ENCODE data around the gene PTPRN. TPM values are rescaled to one million over a fixed set of nuclear protein-coding genes. Genes with fewer than 3 reads are reported as not detected.
A peak's percentile ranks its signal among the peaks of the same experiment; 100 is the strongest.

The PTPRN gene
- polyA plus RNA-seq, 1 experiment = 11.7 TPM

DNA sequence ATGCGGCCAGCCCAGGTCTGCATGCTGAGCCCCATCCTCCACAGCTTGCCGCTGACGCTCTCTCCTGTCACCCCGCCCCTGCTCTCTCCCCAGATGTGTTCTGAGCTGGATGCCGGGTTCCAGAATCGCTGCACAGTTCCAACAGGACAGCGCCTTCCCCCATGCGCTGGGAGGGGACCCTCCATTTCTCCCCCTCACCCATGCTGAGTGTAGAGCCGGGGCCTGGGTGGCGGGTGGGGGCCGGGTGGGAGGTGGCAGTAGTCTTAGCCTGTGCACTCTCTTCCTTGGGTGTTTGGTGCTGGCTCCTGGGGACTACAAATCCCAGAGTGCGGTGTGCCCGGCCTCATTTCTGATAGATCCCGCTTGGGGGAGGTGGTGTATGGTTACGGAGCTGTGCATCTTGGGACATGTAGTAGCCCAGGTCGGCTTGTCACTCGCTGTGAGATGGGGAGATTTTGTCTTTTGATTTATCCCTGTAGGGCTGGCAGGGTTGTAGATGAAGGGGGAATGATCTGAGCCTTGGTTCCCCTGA, 23.2 kb downstream of the PTPRN start:
- ChIA-PET POLR2A (interaction anchor here (0.6 to 1.5 kb wide), 6 partner anchors 8 to 91 kb away, joined by 3 to 8 read pairs (median 4); partner anchors contain the start of genes GLB1L and STK16), CTCF (interaction anchor here (0.8 to 2.8 kb wide), 2 partner anchors 9 to 74 kb away, joined by 10 to 19 read pairs; no protein-coding TSS in a partner anchor)
- Histone ChIP-seq H3K9me3 (ENCODE audit: control insufficient read depth, insufficient read depth, low read length) (no peaks in the 10 kb centered on the region), H3K27me3 (ENCODE audit: control insufficient read depth, insufficient read depth, low read length) (no peaks in the 10 kb centered on the region), H3K4me3 (ENCODE audit: low read depth, low read length) (no peak overlapping the region), H3K27ac (ENCODE audit: low read depth, low read length) (peak overlapping the region; percentile 31)
- TF ChIP-seq, protein P1, sequence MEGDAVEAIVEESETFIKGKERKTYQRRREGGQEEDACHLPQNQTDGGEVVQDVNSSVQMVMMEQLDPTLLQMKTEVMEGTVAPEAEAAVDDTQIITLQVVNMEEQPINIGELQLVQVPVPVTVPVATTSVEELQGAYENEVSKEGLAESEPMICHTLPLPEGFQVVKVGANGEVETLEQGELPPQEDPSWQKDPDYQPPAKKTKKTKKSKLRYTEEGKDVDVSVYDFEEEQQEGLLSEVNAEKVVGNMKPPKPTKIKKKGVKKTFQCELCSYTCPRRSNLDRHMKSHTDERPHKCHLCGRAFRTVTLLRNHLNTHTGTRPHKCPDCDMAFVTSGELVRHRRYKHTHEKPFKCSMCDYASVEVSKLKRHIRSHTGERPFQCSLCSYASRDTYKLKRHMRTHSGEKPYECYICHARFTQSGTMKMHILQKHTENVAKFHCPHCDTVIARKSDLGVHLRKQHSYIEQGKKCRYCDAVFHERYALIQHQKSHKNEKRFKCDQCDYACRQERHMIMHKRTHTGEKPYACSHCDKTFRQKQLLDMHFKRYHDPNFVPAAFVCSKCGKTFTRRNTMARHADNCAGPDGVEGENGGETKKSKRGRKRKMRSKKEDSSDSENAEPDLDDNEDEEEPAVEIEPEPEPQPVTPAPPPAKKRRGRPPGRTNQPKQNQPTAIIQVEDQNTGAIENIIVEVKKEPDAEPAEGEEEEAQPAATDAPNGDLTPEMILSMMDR (IDR thresholded peaks at IDR 0.05; ENCODE audit: low read depth, low read length) = no peak
- peak; percentile 29 for DNase-seq (ENCODE audit: low read depth, low spot score)

DNA sequence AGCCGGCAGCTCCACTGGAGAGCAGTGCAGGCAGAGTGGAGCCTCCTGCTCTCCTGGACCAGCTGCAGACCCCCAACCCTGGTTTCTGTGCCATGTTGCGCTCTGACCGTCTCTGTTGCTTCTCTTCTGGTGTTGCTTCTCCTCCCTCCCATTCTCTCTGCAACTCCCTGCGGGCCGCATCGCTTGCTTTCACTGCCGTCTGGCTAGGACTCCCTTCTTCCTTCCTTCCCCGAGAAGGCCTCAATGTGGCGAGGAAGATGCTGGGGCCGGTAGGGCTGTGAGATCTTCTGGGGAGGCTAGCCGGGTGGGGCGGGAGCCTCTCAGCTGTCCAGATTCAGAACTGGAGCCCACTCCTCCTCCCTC, 23.8 kb downstream of the PTPRN start:
- POLR2A ChIA-PET = interaction anchor here (1.1 kb wide), 1 partner anchor 10 kb away, joined by 3 read pairs; no protein-coding TSS in a partner anchor
- H3K9me3 ChIP-seq (ENCODE audit: control insufficient read depth, insufficient read depth, low read length) = no peaks in the 10 kb centered on the region
- CTCF ChIA-PET = interaction anchor here (2.8 kb wide), 1 partner anchor 10 kb away, joined by 19 read pairs; no protein-coding TSS in a partner anchor
- no peaks in the 10 kb centered on the region for H3K27me3 ChIP-seq (ENCODE audit: control insufficient read depth, insufficient read depth, low read length)
- H3K27ac ChIP-seq (ENCODE audit: low read depth, low read length) = no peak overlapping the region
- TF ChIP-seq, protein P1 (IDR thresholded peaks at IDR 0.05; ENCODE audit: low read depth, low read length) = no peak
- no peak overlapping the region for H3K4me3 ChIP-seq (ENCODE audit: low read depth, low read length)
- no peak for DNase-seq (ENCODE audit: low read depth, low spot score)

DNA sequence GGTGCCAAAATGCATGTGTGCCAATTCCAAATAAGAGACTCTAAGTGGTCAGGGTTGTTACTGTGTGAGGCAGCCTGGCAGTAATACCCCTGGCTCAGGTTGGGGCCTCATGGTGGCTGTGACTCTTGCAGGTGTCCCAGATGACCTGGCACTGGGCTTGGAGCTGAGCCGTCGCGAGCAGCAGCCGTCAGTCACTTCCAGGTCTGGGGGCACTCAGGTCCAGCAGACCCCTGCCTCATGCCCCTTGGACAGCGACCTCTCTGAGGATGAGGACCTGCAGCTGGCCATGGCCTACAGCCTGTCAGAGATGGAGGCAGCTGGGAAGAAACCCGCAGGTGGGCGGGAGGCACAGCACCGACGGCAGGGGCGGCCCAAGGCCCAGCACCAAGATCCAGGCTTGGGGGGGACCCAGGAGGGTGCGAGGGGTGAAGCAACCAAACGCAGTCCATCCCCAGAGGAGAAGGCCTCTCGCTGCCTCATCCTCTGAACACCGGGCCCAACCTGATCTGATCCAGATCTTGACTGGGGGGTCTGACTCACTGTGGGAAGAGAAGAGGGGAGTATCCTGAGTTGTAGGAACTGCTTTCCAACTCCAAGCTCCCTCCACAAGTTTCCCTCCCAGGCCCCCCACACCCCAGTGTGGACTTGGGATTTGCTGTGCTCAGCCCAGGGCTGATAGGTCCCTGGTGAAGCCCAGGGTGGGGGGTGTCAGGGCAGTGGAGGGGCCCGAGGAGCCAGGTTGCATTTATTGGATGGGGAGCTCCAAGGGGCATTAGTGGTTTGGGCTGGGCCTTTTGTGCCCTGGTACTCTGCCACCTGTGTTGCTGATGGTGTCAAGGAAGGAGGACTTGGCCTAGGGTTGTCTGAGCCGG, 24.5 kb downstream of the PTPRN start:
- TF ChIP-seq, protein P1 (IDR thresholded peaks at IDR 0.05; ENCODE audit: low read depth, low read length) = no peak
- H3K4me3 ChIP-seq (ENCODE audit: low read depth, low read length) = no peak overlapping the region
- no peak overlapping the region for H3K27ac ChIP-seq (ENCODE audit: low read depth, low read length)
- H3K9me3 ChIP-seq (ENCODE audit: control insufficient read depth, insufficient read depth, low read length) = no peaks in the 10 kb centered on the region
- DNase-seq (ENCODE audit: low read depth, low spot score) = no peak
- ChIA-PET CTCF (interaction anchor here (2.8 kb wide), 1 partner anchor 10 kb away, joined by 19 read pairs; no protein-coding TSS in a partner anchor), POLR2A (interaction anchor here (0.6 to 1.1 kb wide), 2 partner anchors 10 to 93 kb away, joined by 3 to 5 read pairs; no protein-coding TSS in a partner anchor)
- H3K27me3 ChIP-seq (ENCODE audit: control insufficient read depth, insufficient read depth, low read length) = no peaks in the 10 kb centered on the region

DNA sequence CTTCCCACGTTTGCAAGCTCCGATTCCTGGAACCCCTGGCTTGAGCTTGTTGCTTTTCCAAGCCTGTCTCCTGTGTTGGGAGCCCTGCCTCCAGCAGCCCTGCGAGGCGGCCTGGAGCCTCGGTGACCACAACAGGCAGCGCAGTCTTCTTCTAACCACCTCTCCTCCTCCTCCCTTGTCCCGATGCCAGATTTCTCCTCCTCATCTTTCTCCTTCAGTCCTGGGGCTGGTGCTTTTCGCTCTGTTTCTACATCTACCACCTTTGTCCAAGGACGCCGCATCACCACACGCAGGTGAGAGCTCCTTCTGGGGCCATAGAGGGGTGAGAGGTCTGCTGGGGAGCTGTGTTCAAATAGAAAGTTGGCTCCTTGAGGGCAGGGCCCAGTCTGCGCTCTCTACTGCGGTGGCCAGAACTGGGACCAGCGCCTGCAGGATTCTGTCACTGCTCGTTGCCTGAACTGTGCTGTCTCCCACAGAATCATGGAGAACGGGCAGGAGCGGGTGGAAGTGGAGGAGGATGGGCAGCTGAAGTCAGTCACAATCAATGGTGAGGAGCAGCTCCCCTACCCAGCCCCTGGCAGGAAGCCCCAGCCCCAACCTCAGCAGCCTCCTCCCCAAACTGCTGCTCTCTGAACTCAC, 26.1 kb downstream of the PTPRN start:
- ChIA-PET CTCF (interaction anchor here (0.6 to 9.0 kb wide), 2 partner anchors 12 to 924 kb away, joined by 7 to 115 read pairs; no protein-coding TSS in a partner anchor), POLR2A (interaction anchor here (1.0 kb wide), 1 partner anchor 38 kb away, joined by 3 read pairs; the partner anchor contains the start of genes GLB1L and STK16)
- no peak for DNase-seq (ENCODE audit: low read depth, low spot score)
- no peaks in the 10 kb centered on the region for H3K27me3 ChIP-seq (ENCODE audit: control insufficient read depth, insufficient read depth, low read length)
- no peak overlapping the region for H3K27ac ChIP-seq (ENCODE audit: low read depth, low read length)
- TF ChIP-seq, protein P1 (IDR thresholded peaks at IDR 0.05; ENCODE audit: low read depth, low read length) = no peak
- no peak overlapping the region for H3K4me3 ChIP-seq (ENCODE audit: low read depth, low read length)
- H3K9me3 ChIP-seq (ENCODE audit: control insufficient read depth, insufficient read depth, low read length) = no peaks in the 10 kb centered on the region

Measured in AG04450 (cell line).